PC-3 (cell line): Measurements from ENCODE around the gene SON.

Experiments
- EZH2 ChIP-seq: fragments of 300-600 bp; sonication (generic); IDR thresholded peaks from one replicate; pipeline ENCODE4 v1.6.1; 2017; ENCODE audit warnings: antibody characterized with exemption, mild to moderate bottlenecking, low read length; ENCODE audit not compliant: unreplicated experiment
- TF ChIP-seq, protein P1 (sequence below): fragments of 300-600 bp; sonication (generic); conservative IDR thresholded peaks from 2 replicates; pipeline ENCODE4 v1.5.1; 2017; ENCODE audit warnings: antibody characterized with exemption, low read depth, mild to moderate bottlenecking, low read length

GRCh38 chr21:33550772-33551660 lies 8.2 kb downstream of the SON start:
- TF ChIP-seq, protein P1, sequence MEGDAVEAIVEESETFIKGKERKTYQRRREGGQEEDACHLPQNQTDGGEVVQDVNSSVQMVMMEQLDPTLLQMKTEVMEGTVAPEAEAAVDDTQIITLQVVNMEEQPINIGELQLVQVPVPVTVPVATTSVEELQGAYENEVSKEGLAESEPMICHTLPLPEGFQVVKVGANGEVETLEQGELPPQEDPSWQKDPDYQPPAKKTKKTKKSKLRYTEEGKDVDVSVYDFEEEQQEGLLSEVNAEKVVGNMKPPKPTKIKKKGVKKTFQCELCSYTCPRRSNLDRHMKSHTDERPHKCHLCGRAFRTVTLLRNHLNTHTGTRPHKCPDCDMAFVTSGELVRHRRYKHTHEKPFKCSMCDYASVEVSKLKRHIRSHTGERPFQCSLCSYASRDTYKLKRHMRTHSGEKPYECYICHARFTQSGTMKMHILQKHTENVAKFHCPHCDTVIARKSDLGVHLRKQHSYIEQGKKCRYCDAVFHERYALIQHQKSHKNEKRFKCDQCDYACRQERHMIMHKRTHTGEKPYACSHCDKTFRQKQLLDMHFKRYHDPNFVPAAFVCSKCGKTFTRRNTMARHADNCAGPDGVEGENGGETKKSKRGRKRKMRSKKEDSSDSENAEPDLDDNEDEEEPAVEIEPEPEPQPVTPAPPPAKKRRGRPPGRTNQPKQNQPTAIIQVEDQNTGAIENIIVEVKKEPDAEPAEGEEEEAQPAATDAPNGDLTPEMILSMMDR = no peak
- no peak for TF ChIP-seq EZH2
